ENCODE data around the gene MFAP4.

GRCh38 chr17:19361944-19362276, 25.1 kb downstream of the MFAP4 start:
- TF ChIP-seq EP300 (conservative IDR thresholded peaks at IDR 0.05; ENCODE audit: poor library complexity, severe bottlenecking) = no peak
- TF ChIP-seq EZH2 (IDR thresholded peaks at IDR 0.05; ENCODE audit: borderline replicate concordance, insufficient read depth, low read length, poor library complexity, severe bottlenecking) = no peak
- TF ChIP-seq CTCF (IDR thresholded peaks at IDR 0.05; ENCODE audit: poor library complexity, severe bottlenecking) = no peak
- TF ChIP-seq RAD21 (conservative IDR thresholded peaks at IDR 0.05) = peak; percentile 9
- TF ChIP-seq REST (IDR thresholded peaks at IDR 0.05; ENCODE audit: borderline replicate concordance) = peak; percentile 13
- no peak for TF ChIP-seq SMC3 (conservative IDR thresholded peaks at IDR 0.05; ENCODE audit: poor library complexity)
- TF ChIP-seq MXI1 (conservative IDR thresholded peaks at IDR 0.05; ENCODE audit: poor library complexity, severe bottlenecking) = no peak
- no peak for TF ChIP-seq POLR2AphosphoS5 (IDR thresholded peaks at IDR 0.05)

Data from neural cell (in vitro differentiated cells).